Mammary epithelial cell (primary cell): ENCODE results near the gene UBL3.

Experiments used
- EZH2 ChIP-seq: IDR thresholded peaks from 2 replicates; pipeline ENCODE4 v1.6.1; 2012; ENCODE audit warnings: low read length, inconsistent platforms, borderline replicate concordance
- TF ChIP-seq, protein P1 (sequence below), 2 donors: IDR thresholded peaks in 1 of 2; conservative IDR thresholded peaks in 1 of 2; 2 replicates each; pipeline ENCODE4 v1.5.1; 2011 to 2012; ENCODE audit warnings: inconsistent platforms in 2 of 2, low read length in 2 of 2, mild to moderate bottlenecking in 2 of 2, control low read depth in 1 of 2, low read depth in 1 of 2; ENCODE audit not compliant: insufficient read depth in 1 of 2; ENCODE audit errors: extremely low read depth in 1 of 2

DNA sequence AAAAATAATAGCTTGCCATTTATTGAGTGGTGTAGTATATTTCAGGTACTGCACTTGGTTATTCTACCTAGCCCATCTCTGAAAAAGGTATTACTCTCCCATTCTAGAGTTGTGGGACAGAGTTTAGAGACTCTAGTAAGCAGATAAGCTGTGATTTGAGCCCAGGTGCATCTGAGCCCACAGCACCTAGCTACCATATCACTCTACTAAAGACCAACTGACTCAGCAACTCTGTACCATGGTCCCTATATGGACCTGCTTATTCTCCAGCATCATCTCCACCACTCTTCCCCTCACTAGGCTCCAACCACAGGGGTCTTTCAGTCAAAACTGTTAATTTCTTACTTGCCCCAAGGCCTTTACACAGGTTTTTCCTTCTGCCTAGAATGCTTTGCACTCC lies 64.4 kb downstream of the UBL3 start:
- TF ChIP-seq, protein P1, sequence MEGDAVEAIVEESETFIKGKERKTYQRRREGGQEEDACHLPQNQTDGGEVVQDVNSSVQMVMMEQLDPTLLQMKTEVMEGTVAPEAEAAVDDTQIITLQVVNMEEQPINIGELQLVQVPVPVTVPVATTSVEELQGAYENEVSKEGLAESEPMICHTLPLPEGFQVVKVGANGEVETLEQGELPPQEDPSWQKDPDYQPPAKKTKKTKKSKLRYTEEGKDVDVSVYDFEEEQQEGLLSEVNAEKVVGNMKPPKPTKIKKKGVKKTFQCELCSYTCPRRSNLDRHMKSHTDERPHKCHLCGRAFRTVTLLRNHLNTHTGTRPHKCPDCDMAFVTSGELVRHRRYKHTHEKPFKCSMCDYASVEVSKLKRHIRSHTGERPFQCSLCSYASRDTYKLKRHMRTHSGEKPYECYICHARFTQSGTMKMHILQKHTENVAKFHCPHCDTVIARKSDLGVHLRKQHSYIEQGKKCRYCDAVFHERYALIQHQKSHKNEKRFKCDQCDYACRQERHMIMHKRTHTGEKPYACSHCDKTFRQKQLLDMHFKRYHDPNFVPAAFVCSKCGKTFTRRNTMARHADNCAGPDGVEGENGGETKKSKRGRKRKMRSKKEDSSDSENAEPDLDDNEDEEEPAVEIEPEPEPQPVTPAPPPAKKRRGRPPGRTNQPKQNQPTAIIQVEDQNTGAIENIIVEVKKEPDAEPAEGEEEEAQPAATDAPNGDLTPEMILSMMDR (conservative IDR thresholded peaks at IDR 0.05 in 1 of 2, IDR thresholded peaks at IDR 0.05 in 1 of 2; ENCODE audit: extremely low read depth in 1 of 2, insufficient read depth in 1 of 2, low read depth in 1 of 2, low read length in 2 of 2), result no peak
- no peak for TF ChIP-seq EZH2
